Measurements from ENCODE around the gene CCZ1B.
"Not testable (repeated sequence)": the region's sequence is repeated elsewhere in the genome, so short reads cannot be mapped to it uniquely, and the experiment has no call there.

The CCZ1B gene

GRCh38 chr7:6833636-6834035 lies 7.6 kb upstream of the CCZ1B start:
- no peak for DNase-seq (ENCODE audit: insufficient read length, low spot score)
- FAIRE-seq = no peak

GRCh38 chr7:6831018-6831725 lies 5.1 kb upstream of the CCZ1B start:
- FAIRE-seq = no peak
- no peak for DNase-seq (ENCODE audit: insufficient read length, low spot score)

GRCh38 chr7:6830026-6830425 lies 4.0 kb upstream of the CCZ1B start:
- DNase-seq (ENCODE audit: insufficient read length, low spot score); FAIRE-seq: not testable (repeated sequence)

- DNase-seq (ENCODE audit: insufficient read length, low spot score); FAIRE-seq: not testable (repeated sequence)
These were observed 3.5 kb upstream of the CCZ1B start for GRCh38 chr7:6829616-6830015.

GRCh38 chr7:6827180-6827579 lies 1.1 kb upstream of the CCZ1B start:
- not testable (repeated sequence) for DNase-seq (ENCODE audit: insufficient read length, low spot score); FAIRE-seq

- FAIRE-seq; DNase-seq (ENCODE audit: insufficient read length, low spot score): not testable (repeated sequence)
These were observed 594 bp downstream of the CCZ1B start for GRCh38 chr7:6825236-6826125.

GRCh38 chr7:6821622-6822021 lies 4.5 kb downstream of the CCZ1B start:
- DNase-seq (ENCODE audit: insufficient read length, low spot score); FAIRE-seq: not testable (repeated sequence)

- DNase-seq (ENCODE audit: insufficient read length, low spot score); FAIRE-seq: not testable (repeated sequence)
These were observed 10.6 kb downstream of the CCZ1B start for GRCh38 chr7:6815470-6815869.

GRCh38 chr7:6813011-6813410 lies 13.1 kb downstream of the CCZ1B start:
- not testable (repeated sequence) for FAIRE-seq; DNase-seq (ENCODE audit: insufficient read length, low spot score)

- not testable (repeated sequence) for FAIRE-seq
These were observed 18.1 kb downstream of the CCZ1B start for GRCh38 chr7:6807959-6808358.

GRCh38 chr7:6807393-6807918 lies 18.6 kb downstream of the CCZ1B start:
- peak; percentile 9 for FAIRE-seq
- DNase-seq (ENCODE audit: insufficient read length, low spot score) = not testable (repeated sequence)

More at GRCh38 chr7:6807959-6808358, 18.1 kb downstream of the CCZ1B start:
- DNase-seq (ENCODE audit: insufficient read length, low spot score) = not testable (repeated sequence)

GRCh38 chr7:6800331-6800730 lies 25.7 kb downstream of the CCZ1B start:
- FAIRE-seq; DNase-seq (ENCODE audit: insufficient read length, low spot score): not testable (repeated sequence)

- DNase-seq (ENCODE audit: insufficient read length, low spot score) = not testable (repeated sequence)
- peak; percentile 31 for FAIRE-seq
These were observed 26.2 kb downstream of the CCZ1B start for GRCh38 chr7:6799887-6800286.

- not testable (repeated sequence) for DNase-seq (ENCODE audit: insufficient read length, low spot score); FAIRE-seq
These were observed 28.0 kb downstream of the CCZ1B start for GRCh38 chr7:6798047-6798446.

GRCh38 chr7:6797218-6797617 lies 28.9 kb downstream of the CCZ1B start:
- FAIRE-seq; DNase-seq (ENCODE audit: insufficient read length, low spot score): not testable (repeated sequence)

- DNase-seq (ENCODE audit: insufficient read length, low spot score); FAIRE-seq: not testable (repeated sequence)
These were observed 31.8 kb downstream of the CCZ1B start for GRCh38 chr7:6794276-6794675.

GRCh38 chr7:6792113-6792872 lies 33.8 kb downstream of the CCZ1B start:
- not testable (repeated sequence) for DNase-seq (ENCODE audit: insufficient read length, low spot score)
- peak; percentile 88 for FAIRE-seq

- not testable (repeated sequence) for DNase-seq (ENCODE audit: insufficient read length, low spot score)
- peak; percentile 60 for FAIRE-seq
These were observed 36.7 kb downstream of the CCZ1B start for GRCh38 chr7:6789353-6789752.

GRCh38 chr7:6781581-6781980 lies 44.5 kb downstream of the CCZ1B start:
- FAIRE-seq; DNase-seq (ENCODE audit: insufficient read length, low spot score): not testable (repeated sequence)

- DNase-seq (ENCODE audit: insufficient read length, low spot score); FAIRE-seq: not testable (repeated sequence)
These were observed 64.9 kb downstream of the CCZ1B start for GRCh38 chr7:6761186-6761585.

All from HTR-8/SVneo (cell line).